GM12864 (cell line): ENCODE results near the gene MGP.
A peak's percentile ranks its signal among the peaks of the same experiment; 100 is the strongest.

Experiments used
- DNase-seq: peaks from one replicate; pipeline ENCODE4 v3.0.0-alpha.2; 2011; ENCODE audit warnings: low read depth
- H3K4me3 ChIP-seq: 2 replicates; pipeline ENCODE4 v1.5.1; 2011; ENCODE audit warnings: mild to moderate bottlenecking, low read depth, low read length, control low read depth
- TF ChIP-seq, protein P1 (sequence below): IDR thresholded peaks from 2 replicates; pipeline ENCODE4 v1.5.1; 2011; ENCODE audit warnings: low read depth, mild to moderate bottlenecking, moderate library complexity, low read length, control low read depth, inconsistent platforms; ENCODE audit errors: missing control alignments

MGP gene

DNA sequence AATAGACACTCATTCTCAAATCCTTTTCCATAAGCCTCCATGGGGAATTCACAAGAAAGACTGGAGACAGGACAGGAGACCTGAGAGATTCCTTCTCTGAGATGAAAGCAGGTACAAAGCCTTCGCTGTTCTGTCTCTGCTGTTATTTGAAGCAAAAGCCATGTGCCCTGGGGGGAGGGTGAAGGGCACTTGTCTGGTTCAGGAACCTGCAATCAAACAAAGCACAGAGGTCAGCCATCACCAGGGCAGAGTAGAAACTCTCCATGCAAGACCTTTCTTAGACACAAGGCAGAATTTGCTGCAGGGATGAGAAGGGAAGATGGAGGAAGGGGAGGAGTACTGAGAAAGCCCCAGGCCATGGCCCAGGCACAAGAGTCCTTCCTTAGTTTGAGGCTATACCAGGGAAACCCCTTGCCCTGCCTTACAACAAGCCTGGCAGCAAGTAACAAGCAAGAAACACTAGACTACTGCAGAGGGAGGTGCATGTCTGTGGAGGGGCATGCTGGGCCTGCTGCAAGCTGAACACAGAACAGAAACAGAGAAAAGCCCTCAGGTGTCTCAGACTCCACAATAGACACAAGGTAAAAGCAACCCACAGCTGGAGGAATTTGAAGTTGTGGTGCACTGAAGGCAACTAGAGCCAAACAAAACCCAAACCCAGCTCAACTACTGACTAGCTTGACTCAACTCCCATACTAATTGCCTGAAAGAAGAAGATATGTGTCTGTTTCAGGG, 34.6 kb downstream of the MGP start:
- DNase-seq: peak; percentile 41
- TF ChIP-seq, protein P1, sequence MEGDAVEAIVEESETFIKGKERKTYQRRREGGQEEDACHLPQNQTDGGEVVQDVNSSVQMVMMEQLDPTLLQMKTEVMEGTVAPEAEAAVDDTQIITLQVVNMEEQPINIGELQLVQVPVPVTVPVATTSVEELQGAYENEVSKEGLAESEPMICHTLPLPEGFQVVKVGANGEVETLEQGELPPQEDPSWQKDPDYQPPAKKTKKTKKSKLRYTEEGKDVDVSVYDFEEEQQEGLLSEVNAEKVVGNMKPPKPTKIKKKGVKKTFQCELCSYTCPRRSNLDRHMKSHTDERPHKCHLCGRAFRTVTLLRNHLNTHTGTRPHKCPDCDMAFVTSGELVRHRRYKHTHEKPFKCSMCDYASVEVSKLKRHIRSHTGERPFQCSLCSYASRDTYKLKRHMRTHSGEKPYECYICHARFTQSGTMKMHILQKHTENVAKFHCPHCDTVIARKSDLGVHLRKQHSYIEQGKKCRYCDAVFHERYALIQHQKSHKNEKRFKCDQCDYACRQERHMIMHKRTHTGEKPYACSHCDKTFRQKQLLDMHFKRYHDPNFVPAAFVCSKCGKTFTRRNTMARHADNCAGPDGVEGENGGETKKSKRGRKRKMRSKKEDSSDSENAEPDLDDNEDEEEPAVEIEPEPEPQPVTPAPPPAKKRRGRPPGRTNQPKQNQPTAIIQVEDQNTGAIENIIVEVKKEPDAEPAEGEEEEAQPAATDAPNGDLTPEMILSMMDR: no peak
- no peak overlapping the region for H3K4me3 ChIP-seq

DNA sequence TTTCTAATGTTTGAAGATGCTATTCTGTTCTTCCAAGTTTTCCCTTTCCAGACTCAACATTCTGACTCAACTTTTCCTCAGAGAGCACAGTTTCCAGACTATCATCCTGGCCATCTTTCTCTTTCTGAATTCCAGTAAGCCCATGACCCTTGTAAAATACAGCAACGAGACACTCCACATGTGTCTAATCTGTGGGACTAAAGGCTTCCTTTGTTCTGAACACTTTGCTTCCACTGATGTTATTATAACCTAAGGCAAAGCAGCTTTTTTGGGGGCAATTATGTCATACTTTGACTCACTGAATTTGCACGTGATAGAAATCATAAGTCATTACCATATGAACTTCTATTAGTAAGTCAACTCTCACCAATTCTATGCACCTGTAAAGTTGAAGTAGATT, 36.0 kb downstream of the MGP start:
- H3K4me3 ChIP-seq: no peak overlapping the region
- no peak for DNase-seq
- TF ChIP-seq, protein P1: no peak

DNA sequence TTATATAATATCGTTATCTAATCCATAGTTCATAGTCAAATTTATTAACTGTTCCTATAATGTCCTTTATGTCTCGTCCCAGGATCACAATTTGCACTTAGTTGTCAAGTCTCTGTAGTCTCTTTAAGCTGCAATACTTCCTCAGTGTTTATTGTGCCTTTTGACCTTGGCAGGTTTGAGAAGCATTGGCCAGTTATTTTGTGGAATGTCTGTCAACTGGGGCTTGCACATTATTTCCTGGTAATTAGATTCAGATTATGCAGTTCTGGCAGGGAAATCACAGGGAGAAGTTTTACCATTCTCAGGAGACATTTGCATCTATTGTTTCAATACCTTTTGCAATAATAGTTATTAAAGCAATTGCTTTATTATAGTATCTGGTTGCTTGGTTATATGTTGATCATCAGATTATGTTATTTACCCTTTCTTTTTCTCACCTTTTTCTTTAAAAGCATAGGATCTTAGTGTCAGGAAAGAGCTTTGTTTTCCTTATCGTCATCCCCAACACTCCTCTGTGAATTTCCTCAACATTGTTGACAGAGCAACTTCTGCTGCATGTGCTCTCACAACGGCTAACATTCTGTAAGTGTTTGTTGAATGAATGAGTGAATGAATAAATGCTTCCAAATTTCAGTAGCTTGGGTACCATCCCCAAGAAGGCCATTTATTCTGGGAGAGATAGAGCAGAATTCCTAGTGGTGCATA, 38.6 kb downstream of the MGP start:
- TF ChIP-seq, protein P1: no peak
- DNase-seq: no peak
- H3K4me3 ChIP-seq: no peak overlapping the region

DNA sequence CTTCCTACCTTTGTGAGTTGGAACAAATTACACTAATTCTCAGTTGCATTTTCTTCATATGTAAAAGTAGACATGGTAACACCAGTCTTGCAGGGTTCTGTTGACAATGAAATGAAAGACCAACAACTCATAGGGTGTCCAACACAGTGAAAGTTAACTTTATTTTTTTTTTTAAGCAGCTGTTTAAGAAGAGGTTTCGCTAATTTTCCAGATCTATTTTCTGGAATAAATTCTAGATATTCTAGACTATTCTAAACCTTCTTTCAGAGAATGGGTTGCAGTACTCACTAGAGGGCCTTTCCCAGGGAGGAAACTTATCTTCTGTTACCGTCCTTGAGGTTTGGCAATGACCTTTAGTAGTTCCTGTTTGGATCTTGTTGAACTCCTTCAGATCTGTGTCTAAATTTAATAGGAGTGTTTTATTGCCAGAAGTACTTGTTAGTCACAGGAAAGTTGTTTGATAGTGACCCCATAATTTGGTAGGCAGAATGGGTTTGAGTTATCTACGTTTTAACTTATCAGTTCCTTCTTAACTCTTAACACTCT, 39.5 kb downstream of the MGP start:
- TF ChIP-seq, protein P1: no peak
- no peak for DNase-seq
- no peak overlapping the region for H3K4me3 ChIP-seq

DNA sequence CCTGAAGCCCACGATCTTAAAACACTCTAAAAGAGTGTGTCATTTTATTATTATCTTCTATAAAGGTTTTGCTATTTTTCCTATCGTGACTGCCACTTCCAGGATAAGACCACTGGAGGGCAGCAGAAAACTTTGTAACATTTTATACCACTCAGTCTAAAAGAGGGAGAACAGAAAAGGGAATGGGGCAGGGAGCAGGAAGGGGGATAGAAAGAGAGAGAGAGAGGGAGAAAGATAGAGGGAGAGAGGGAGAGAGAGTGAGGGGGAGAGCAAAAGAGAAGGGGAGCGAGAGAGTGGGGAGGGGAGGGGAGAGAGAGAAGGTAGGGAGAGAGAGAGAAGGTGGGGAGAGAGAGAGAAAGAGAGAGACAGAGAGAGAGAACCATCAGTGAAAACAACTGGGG, 40.3 kb downstream of the MGP start:
- TF ChIP-seq, protein P1: peak; percentile 54
- no peak for DNase-seq

DNA sequence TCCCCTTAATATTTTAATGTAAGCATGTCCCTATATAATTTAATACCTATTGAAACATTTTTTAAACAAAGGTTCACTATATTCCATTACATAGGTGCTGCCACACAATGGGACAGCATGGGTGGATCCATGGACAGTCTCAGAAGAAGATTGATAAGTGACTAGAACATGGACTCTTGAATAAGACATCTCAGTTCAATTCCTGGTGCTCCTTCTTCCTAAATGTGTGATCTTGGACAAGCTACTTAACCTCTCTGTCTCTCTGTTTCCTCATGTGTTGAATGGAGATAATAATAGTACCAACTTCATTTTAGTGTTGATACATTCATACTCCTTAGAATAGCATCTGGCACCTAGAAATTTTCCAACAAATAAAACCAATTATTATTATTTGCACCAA, 41.3 kb downstream of the MGP start:
- TF ChIP-seq, protein P1: no peak
- no peak for DNase-seq
- H3K4me3 ChIP-seq: no peak overlapping the region

More for the DNA sequence above, 40.3 kb downstream of the MGP start:
- no peak overlapping the region for H3K4me3 ChIP-seq
